ENCODE data around the gene MBTPS1. TPM values are rescaled to one million over a fixed set of nuclear protein-coding genes. Genes with fewer than 3 reads are reported as not detected.
A peak's percentile ranks its signal among the peaks of the same experiment; 100 is the strongest.

MBTPS1 gene
- total RNA-seq, 1 donor from 2014 or later = 85.9 TPM

DNA sequence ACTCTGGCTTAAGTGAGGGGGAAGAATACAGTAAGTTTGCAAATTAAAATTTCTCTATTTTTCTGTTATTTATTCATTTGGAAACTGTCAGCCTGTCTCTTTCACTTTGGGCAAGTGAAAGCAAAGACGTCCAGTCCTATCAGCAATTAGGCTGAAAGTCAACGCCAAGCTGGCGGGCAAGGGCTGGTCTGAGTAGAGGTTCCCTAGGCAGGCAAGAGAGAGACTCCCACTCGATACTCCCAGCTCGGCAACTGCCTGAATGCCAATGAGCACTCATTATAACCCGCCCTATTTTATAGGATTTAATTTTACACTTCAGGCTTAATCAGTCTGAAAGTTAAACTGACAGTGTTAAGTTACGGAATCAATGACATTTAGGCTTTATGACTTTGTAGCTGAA, 59.8 kb downstream of the MBTPS1 start:
- no peaks in the 10 kb centered on the region for H3K27me3 Mint-ChIP-seq (ENCODE audit: low read depth, unreplicated experiment)
- no peak overlapping the region for H3K27ac ChIP-seq (ENCODE audit: low read depth, low read length)
- no peaks in the 10 kb centered on the region for H3K4me1 Mint-ChIP-seq (ENCODE audit: low read depth, unreplicated experiment)
- H2AFZ ChIP-seq (ENCODE audit: low read depth, low read length) = no peak overlapping the region
- peaks cover 25% of the 10 kb centered on the region for H3K36me3 ChIP-seq (ENCODE audit: insufficient read depth, low read length)
- H3K9me3 ChIP-seq (ENCODE audit: insufficient read depth, low read depth, low read length) = no peaks in the 10 kb centered on the region
- no peak for FAIRE-seq
- H3K27ac Mint-ChIP-seq (ENCODE audit: unreplicated experiment) = no peak overlapping the region
- H3K4me2 ChIP-seq (ENCODE audit: low read length) = no peak overlapping the region
- DNase-seq (ENCODE audit: low read depth) = no peak
- no peaks in the 10 kb centered on the region for H3K9me3 Mint-ChIP-seq (ENCODE audit: unreplicated experiment)
- no peak overlapping the region for H3K4me3 ChIP-seq (ENCODE audit: insufficient read depth, low read depth, low read length)
- no peaks in the 10 kb centered on the region for H3K4me1 ChIP-seq (ENCODE audit: insufficient read depth, low read length)
- no peaks in the 10 kb centered on the region for H3K27me3 ChIP-seq (ENCODE audit: insufficient read depth, low read length)
- H3K9ac ChIP-seq (ENCODE audit: low read length) = no peak overlapping the region
- H3K36me3 Mint-ChIP-seq (ENCODE audit: low read depth, unreplicated experiment) = peaks cover 34% of the 10 kb centered on the region
- TF ChIP-seq EZH2 (IDR thresholded peaks at IDR 0.05; ENCODE audit: insufficient read depth, low read length) = no peak
- H3K79me2 ChIP-seq (ENCODE audit: insufficient read depth, low read length) = no peaks in the 10 kb centered on the region
- peaks cover 17% of the 10 kb centered on the region for H4K20me1 ChIP-seq (ENCODE audit: insufficient read depth, low read length)
- H3K4me3 Mint-ChIP-seq (ENCODE audit: unreplicated experiment) = no peak overlapping the region

- H3K9me3 Mint-ChIP-seq (ENCODE audit: unreplicated experiment) = no peaks in the 10 kb centered on the region
- Histone ChIP-seq H3K9me3 (ENCODE audit: insufficient read depth, low read depth, low read length) (no peaks in the 10 kb centered on the region), H3K9ac (ENCODE audit: low read length) (no peak overlapping the region), H2AFZ (ENCODE audit: low read depth, low read length) (no peak overlapping the region), H3K36me3 (ENCODE audit: insufficient read depth, low read length) (peaks cover 25% of the 10 kb centered on the region), H3K79me2 (ENCODE audit: insufficient read depth, low read length) (no peaks in the 10 kb centered on the region), H3K27ac (ENCODE audit: low read depth, low read length) (no peak overlapping the region), H3K4me1 (ENCODE audit: insufficient read depth, low read length) (no peaks in the 10 kb centered on the region), H3K27me3 (ENCODE audit: insufficient read depth, low read length) (no peaks in the 10 kb centered on the region), H3K4me2 (ENCODE audit: low read length) (no peak overlapping the region), H3K4me3 (ENCODE audit: insufficient read depth, low read depth, low read length) (no peak overlapping the region), H4K20me1 (ENCODE audit: insufficient read depth, low read length) (peaks cover 17% of the 10 kb centered on the region)
- DNase-seq (ENCODE audit: low read depth) (no peak), FAIRE-seq (no peak)
- no peak overlapping the region for H3K4me3 Mint-ChIP-seq (ENCODE audit: unreplicated experiment)
- no peaks in the 10 kb centered on the region for H3K27me3 Mint-ChIP-seq (ENCODE audit: low read depth, unreplicated experiment)
- no peaks in the 10 kb centered on the region for H3K4me1 Mint-ChIP-seq (ENCODE audit: low read depth, unreplicated experiment)
- H3K27ac Mint-ChIP-seq (ENCODE audit: unreplicated experiment) = peak overlapping the region; percentile 66
- no peak for TF ChIP-seq CTCF (IDR thresholded peaks at IDR 0.05; ENCODE audit: insufficient read depth, low read depth, low read length)
- no peak for TF ChIP-seq EZH2 (IDR thresholded peaks at IDR 0.05; ENCODE audit: insufficient read depth, low read length)
- peaks cover 34% of the 10 kb centered on the region for H3K36me3 Mint-ChIP-seq (ENCODE audit: low read depth, unreplicated experiment)
Observed at GRCh38 chr16:84055801-84056634, 60.7 kb downstream of the MBTPS1 start.

GRCh38 chr16:84055366-84055765, 61.4 kb downstream of the MBTPS1 start:
- Histone ChIP-seq H3K27me3 (ENCODE audit: insufficient read depth, low read length) (no peaks in the 10 kb centered on the region), H3K9me3 (ENCODE audit: insufficient read depth, low read depth, low read length) (no peaks in the 10 kb centered on the region), H3K9ac (ENCODE audit: low read length) (no peak overlapping the region), H3K79me2 (ENCODE audit: insufficient read depth, low read length) (no peaks in the 10 kb centered on the region), H3K4me2 (ENCODE audit: low read length) (no peak overlapping the region), H4K20me1 (ENCODE audit: insufficient read depth, low read length) (peaks cover 17% of the 10 kb centered on the region), H3K4me1 (ENCODE audit: insufficient read depth, low read length) (no peaks in the 10 kb centered on the region), H3K27ac (ENCODE audit: low read depth, low read length) (no peak overlapping the region), H3K4me3 (ENCODE audit: insufficient read depth, low read depth, low read length) (no peak overlapping the region), H3K36me3 (ENCODE audit: insufficient read depth, low read length) (peaks cover 23% of the 10 kb centered on the region), H2AFZ (ENCODE audit: low read depth, low read length) (no peak overlapping the region)
- no peaks in the 10 kb centered on the region for H3K4me1 Mint-ChIP-seq (ENCODE audit: low read depth, unreplicated experiment)
- peaks cover 37% of the 10 kb centered on the region for H3K36me3 Mint-ChIP-seq (ENCODE audit: low read depth, unreplicated experiment)
- H3K9me3 Mint-ChIP-seq (ENCODE audit: unreplicated experiment) = no peaks in the 10 kb centered on the region
- TF ChIP-seq CTCF (IDR thresholded peaks at IDR 0.05; ENCODE audit: insufficient read depth, low read depth, low read length) = no peak
- TF ChIP-seq EZH2 (IDR thresholded peaks at IDR 0.05; ENCODE audit: insufficient read depth, low read length) = no peak
- no peaks in the 10 kb centered on the region for H3K27me3 Mint-ChIP-seq (ENCODE audit: low read depth, unreplicated experiment)
- H3K27ac Mint-ChIP-seq (ENCODE audit: unreplicated experiment) = no peak overlapping the region
- no peak for FAIRE-seq
- H3K4me3 Mint-ChIP-seq (ENCODE audit: unreplicated experiment) = no peak overlapping the region
- no peak for DNase-seq (ENCODE audit: low read depth)
